HEK293 (cell line): ENCODE results near the gene CACNA1B.

ENCODE experiments used
- CTCF ChIA-PET: fragments of 350-600 bp; formaldehyde crosslinking; extraction: SDS; loops from one replicate; lab custom pipeline; 2021; ENCODE audit warnings: antibody characterized with exemption; lab: Yijun Ruan, JAX
- POLR2A ChIA-PET: fragments of 300-600 bp; formaldehyde crosslinking; extraction: SDS; loops from one replicate; lab custom pipeline; 2020; ENCODE audit warnings: antibody characterized with exemption, inconsistent platforms; lab: Yijun Ruan, JAX
- H3K27ac ChIP-seq: fragments of 200-500 bp; sonication (Bioruptor generic); 2 replicates; pipeline ENCODE4 v1.5.1; 2014; ENCODE audit warnings: low read depth, low read length, control low read depth, inconsistent platforms; ENCODE audit errors: extremely low read depth
- H3K36me3 ChIP-seq, 2 experiments: fragments of 200-500 bp in 1 of 2; sonication (Bioruptor generic) in 1 of 2; 1 replicate in 1 of 2; 2 replicates in 1 of 2; pipeline ENCODE4 v1.5.1; 2014 to 2017; ENCODE audit warnings: inconsistent platforms in 2 of 2, low read length in 2 of 2; ENCODE audit not compliant: control insufficient read depth in 2 of 2, insufficient read depth in 1 of 2
- H3K4me1 ChIP-seq: fragments of 200-500 bp; sonication (Bioruptor generic); 2 replicates; pipeline ENCODE4 v1.5.1; 2014; ENCODE audit warnings: mild to moderate bottlenecking, low read length, inconsistent platforms; ENCODE audit not compliant: control insufficient read depth, insufficient read depth
- H3K4me3 ChIP-seq: 2 replicates; pipeline ENCODE4 v1.5.1; 2011; ENCODE audit warnings: low read depth, mild to moderate bottlenecking, control low read depth, low read length, moderate library complexity
- H3K9me3 ChIP-seq: fragments of 200-500 bp; sonication (Bioruptor generic); 2 replicates; pipeline ENCODE4 v1.5.1; 2014; ENCODE audit warnings: low read depth, low read length, inconsistent platforms; ENCODE audit not compliant: control insufficient read depth, insufficient read depth
- EGR2 ChIP-seq: fragments of 450-650 bp; formaldehyde crosslinking; IDR thresholded peaks from 2 replicates; pipeline ENCODE4 v1.5.1; 2016; ENCODE audit warnings: low read depth, missing biosample characterization, missing genetic modification characterization
- ELK4 ChIP-seq: IDR thresholded peaks from 2 replicates; pipeline ENCODE4 v1.6.1; 2011; ENCODE audit warnings: mild to moderate bottlenecking, low read depth, low read length, borderline replicate concordance
- KLF10 ChIP-seq: fragments of 450-650 bp; IDR thresholded peaks from 2 replicates; pipeline ENCODE4 v1.5.1; 2018; ENCODE audit warnings: missing biosample characterization, mild to moderate bottlenecking, missing genetic modification characterization
- MEIS1 ChIP-seq: sonication (generic); formaldehyde crosslinking; IDR thresholded peaks from 2 replicates; pipeline ENCODE4 v1.8.1; 2022; ENCODE audit warnings: missing genetic modification reagents, mild to moderate bottlenecking, borderline replicate concordance
- PATZ1 ChIP-seq: fragments of 450-650 bp; formaldehyde crosslinking; IDR thresholded peaks from 2 replicates; pipeline ENCODE4 v1.5.1; 2016; ENCODE audit warnings: missing biosample characterization, missing genetic modification characterization
- ZFHX2 ChIP-seq: fragments of 450-650 bp; formaldehyde crosslinking; conservative IDR thresholded peaks from 2 replicates; pipeline ENCODE4 v1.5.1; 2016; ENCODE audit warnings: missing biosample characterization, missing genetic modification characterization
- ZFP69B ChIP-seq: fragments of 450-650 bp; formaldehyde crosslinking; IDR thresholded peaks from 2 replicates; pipeline ENCODE4 v1.5.1; 2016; ENCODE audit warnings: missing biosample characterization, missing genetic modification characterization
- ZIC2 ChIP-seq: fragments of 450-650 bp; formaldehyde crosslinking; IDR thresholded peaks from 2 replicates; pipeline ENCODE4 v1.5.1; 2016; ENCODE audit warnings: missing biosample characterization, missing genetic modification characterization
- ZNF184 ChIP-seq: fragments of 450-650 bp; IDR thresholded peaks from 2 replicates; pipeline ENCODE4 v1.5.1; 2018; ENCODE audit warnings: missing biosample characterization, mild to moderate bottlenecking, missing genetic modification characterization
- ZNF366 ChIP-seq: fragments of 450-650 bp; formaldehyde crosslinking; conservative IDR thresholded peaks from 2 replicates; pipeline ENCODE4 v1.5.1; 2016; ENCODE audit warnings: missing biosample characterization, missing genetic modification characterization
- ZNF398 ChIP-seq: fragments of 450-650 bp; formaldehyde crosslinking; IDR thresholded peaks from 2 replicates; pipeline ENCODE4 v1.5.1; 2017; ENCODE audit warnings: missing biosample characterization, missing genetic modification characterization
- ZNF473 ChIP-seq: fragments of 450-650 bp; formaldehyde crosslinking; IDR thresholded peaks from 2 replicates; pipeline ENCODE4 v1.5.1; 2017; ENCODE audit warnings: missing biosample characterization, missing genetic modification characterization
- ZNF596 ChIP-seq: fragments of 450-650 bp; IDR thresholded peaks from 2 replicates; pipeline ENCODE4 v1.5.0; 2018; ENCODE audit warnings: missing biosample characterization, mild to moderate bottlenecking, missing genetic modification characterization, moderate library complexity
- ZNF670 ChIP-seq: fragments of 450-650 bp; formaldehyde crosslinking; IDR thresholded peaks from 2 replicates; pipeline ENCODE4 v1.5.1; 2016; ENCODE audit warnings: missing biosample characterization, missing genetic modification characterization, low read depth
- TF ChIP-seq, protein P1 (sequence below): fragments of 450-650 bp; formaldehyde crosslinking; IDR thresholded peaks from 2 replicates; pipeline ENCODE4 v1.5.1; 2016; ENCODE audit warnings: missing biosample characterization, missing genetic modification characterization

Gene CACNA1B

DNA sequence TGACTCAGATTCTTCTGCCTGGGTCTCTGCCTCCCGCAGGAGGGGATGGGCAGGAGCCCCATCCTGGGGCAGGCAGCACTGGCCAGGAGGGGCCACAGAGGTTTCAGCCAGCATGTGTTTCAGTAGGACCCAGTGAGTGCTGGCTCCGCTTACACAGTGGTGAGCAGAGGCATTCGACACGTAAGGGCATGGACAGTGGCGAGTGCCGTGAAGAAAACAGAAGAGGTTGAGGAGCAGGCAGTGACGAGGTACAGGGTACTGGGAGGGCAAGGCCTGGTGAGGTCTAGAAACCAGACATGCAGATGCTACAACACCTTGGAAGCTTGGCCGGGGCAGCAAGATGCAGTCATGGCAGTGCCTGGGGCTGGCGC, 41.5 kb downstream of the CACNA1B start (continued):
- TF ChIP-seq PATZ1 (tag by site-specific recombination) (no peak), ZIC2 (tag by site-specific recombination) (no peak), ZNF596 (tag by site-specific recombination) (no peak), MEIS1 (no peak), ZNF184 (tag by site-specific recombination) (no peak)

- H3K9me3 ChIP-seq: no peaks in the 10 kb centered on the region
- POLR2A ChIA-PET: no interaction called here
- no peak overlapping the region for H3K4me3 ChIP-seq
- H3K4me1 ChIP-seq: no peaks in the 10 kb centered on the region
- TF ChIP-seq ZFHX2 (tag by site-specific recombination) (peak; percentile 68), EGR2 (tag by site-specific recombination) (peak; percentile 64), KLF10 (tag by site-specific recombination) (no peak)
- H3K36me3 ChIP-seq: no peaks in the 10 kb centered on the region
- H3K27ac ChIP-seq: no peak overlapping the region
- CTCF ChIA-PET: no interaction called here
These were observed 42.1 kb downstream of the CACNA1B start for GRCh38 chr9:137919649-137920141.

GRCh38 chr9:137920753-137921152, 43.2 kb downstream of the CACNA1B start:
- TF ChIP-seq ZFP69B (tag by site-specific recombination): no peak
- no peak for TF ChIP-seq ZNF670 (tag by site-specific recombination)
- no peaks in the 10 kb centered on the region for H3K36me3 ChIP-seq
- no peaks in the 10 kb centered on the region for H3K4me1 ChIP-seq
- ChIA-PET POLR2A (no interaction called here), CTCF (interaction anchor here (0.6 kb wide), 1 partner anchor 228 kb away, joined by 4 read pairs; no protein-coding TSS in a partner anchor)
- no peak overlapping the region for H3K4me3 ChIP-seq
- H3K27ac ChIP-seq: no peak overlapping the region
- no peaks in the 10 kb centered on the region for H3K9me3 ChIP-seq

- no peaks in the 10 kb centered on the region for H3K36me3 ChIP-seq
- ChIA-PET CTCF (interaction anchor here (0.6 kb wide), 1 partner anchor 10 kb away, joined by 3 read pairs; no protein-coding TSS in a partner anchor), POLR2A (no interaction called here)
- H3K4me3 ChIP-seq: no peak overlapping the region
- H3K27ac ChIP-seq: no peak overlapping the region
- TF ChIP-seq, protein P1, sequence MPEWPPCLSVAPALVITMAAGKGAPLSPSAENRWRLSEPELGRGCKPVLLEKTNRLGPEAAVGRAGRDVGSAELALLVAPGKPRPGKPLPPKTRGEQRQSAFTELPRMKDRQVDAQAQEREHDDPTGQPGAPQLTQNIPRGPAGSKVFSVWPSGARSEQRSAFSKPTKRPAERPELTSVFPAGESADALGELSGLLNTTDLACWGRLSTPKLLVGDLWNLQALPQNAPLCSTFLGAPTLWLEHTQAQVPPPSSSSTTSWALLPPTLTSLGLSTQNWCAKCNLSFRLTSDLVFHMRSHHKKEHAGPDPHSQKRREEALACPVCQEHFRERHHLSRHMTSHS (tag by site-specific recombination): no peak
- TF ChIP-seq ZNF366 (tag by site-specific recombination): peak; percentile 80
- no peak for TF ChIP-seq ZNF473
- TF ChIP-seq ELK4: no peak
- TF ChIP-seq ZNF398 (tag by site-specific recombination): peak; percentile 66
- no peaks in the 10 kb centered on the region for H3K9me3 ChIP-seq
- H3K4me1 ChIP-seq: no peaks in the 10 kb centered on the region
These were observed 46.6 kb downstream of the CACNA1B start for GRCh38 chr9:137924169-137924568.
